ENCODE results near the gene INPP5E.

The INPP5E gene

DNA sequence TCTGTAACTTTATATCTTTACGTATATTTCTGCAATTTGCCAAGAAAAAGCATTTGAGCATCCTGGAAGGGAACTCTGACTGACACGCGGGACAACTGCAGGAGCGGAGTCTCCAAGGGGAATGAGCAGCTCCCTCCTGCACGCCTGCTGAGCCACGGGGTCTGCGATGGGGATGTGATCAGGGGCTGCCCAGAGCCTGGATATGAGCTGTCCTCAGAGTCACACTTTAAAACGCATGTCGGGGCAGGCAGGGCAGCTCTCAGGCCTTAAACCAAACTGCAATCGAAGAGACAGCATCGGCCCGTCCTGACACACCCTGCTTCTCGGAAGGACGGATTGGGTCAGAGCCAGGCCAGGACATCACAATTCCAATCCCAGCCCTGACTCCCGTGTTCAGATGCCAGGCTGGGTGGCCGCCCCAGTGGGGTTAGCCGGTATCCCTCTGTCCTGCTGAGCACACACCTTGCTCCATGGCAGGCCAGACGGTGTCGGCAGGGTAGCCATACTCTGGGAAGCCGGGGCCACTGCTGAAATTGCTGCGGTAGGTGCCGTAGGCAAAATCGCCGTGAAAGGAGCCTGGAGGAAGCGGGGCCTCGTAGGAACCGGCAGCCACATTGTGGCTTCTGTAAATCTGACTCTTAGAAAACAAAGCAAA is 26.0 kb upstream of the INPP5E start:
- no peak for DNase-seq
- Histone ChIP-seq H3K27ac (no peak overlapping the region), H3K36me3 (peaks cover 93 to 99% (median 99%) of the 10 kb centered on the region in 3 donors), H3K9me3 (no peaks in the 10 kb centered on the region), H3K27me3 (no peaks in the 10 kb centered on the region), H3K4me1 (peaks cover 0 to 9% (median 0%) of the 10 kb centered on the region in 4 donors), H3K4me3 (no peak overlapping the region)
- intact Hi-C loops (cut with DNase I; ENCODE audit: low total_unique reads) = no loop called here
- TF ChIP-seq, protein P1, sequence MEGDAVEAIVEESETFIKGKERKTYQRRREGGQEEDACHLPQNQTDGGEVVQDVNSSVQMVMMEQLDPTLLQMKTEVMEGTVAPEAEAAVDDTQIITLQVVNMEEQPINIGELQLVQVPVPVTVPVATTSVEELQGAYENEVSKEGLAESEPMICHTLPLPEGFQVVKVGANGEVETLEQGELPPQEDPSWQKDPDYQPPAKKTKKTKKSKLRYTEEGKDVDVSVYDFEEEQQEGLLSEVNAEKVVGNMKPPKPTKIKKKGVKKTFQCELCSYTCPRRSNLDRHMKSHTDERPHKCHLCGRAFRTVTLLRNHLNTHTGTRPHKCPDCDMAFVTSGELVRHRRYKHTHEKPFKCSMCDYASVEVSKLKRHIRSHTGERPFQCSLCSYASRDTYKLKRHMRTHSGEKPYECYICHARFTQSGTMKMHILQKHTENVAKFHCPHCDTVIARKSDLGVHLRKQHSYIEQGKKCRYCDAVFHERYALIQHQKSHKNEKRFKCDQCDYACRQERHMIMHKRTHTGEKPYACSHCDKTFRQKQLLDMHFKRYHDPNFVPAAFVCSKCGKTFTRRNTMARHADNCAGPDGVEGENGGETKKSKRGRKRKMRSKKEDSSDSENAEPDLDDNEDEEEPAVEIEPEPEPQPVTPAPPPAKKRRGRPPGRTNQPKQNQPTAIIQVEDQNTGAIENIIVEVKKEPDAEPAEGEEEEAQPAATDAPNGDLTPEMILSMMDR (IDR thresholded peaks at IDR 0.05) = no peak

DNA sequence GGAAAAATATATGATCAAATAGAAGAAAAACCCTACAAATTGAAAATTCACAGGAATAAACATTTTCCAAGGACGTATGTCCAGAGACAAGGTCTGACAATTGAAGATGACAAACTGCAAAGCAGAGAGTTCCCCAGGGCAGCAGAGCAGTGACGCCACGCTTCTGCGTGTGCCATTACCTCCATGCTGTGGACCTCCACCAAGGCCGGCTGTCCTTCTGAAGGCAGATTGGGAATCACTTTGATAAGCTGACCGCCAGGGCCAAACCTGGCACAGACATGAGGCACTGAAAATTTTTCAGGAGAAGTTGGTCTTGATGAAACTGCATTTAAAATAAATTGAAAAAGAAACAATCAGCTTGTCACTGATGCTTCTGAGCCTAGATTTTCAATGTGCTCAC is 24.6 kb upstream of the INPP5E start:
- peaks cover 93 to 99% (median 97%) of the 10 kb centered on the region in 3 donors for H3K36me3 ChIP-seq
- no peaks in the 10 kb centered on the region for H3K4me1 ChIP-seq
- intact Hi-C loops (cut with DNase I; ENCODE audit: low total_unique reads) = no loop called here
- no peak overlapping the region for H3K27ac ChIP-seq
- H3K9me3 ChIP-seq = no peaks in the 10 kb centered on the region
- no peak for DNase-seq
- no peak overlapping the region for H3K4me3 ChIP-seq
- TF ChIP-seq, protein P1 (IDR thresholded peaks at IDR 0.05) = no peak
- no peaks in the 10 kb centered on the region for H3K27me3 ChIP-seq

DNA sequence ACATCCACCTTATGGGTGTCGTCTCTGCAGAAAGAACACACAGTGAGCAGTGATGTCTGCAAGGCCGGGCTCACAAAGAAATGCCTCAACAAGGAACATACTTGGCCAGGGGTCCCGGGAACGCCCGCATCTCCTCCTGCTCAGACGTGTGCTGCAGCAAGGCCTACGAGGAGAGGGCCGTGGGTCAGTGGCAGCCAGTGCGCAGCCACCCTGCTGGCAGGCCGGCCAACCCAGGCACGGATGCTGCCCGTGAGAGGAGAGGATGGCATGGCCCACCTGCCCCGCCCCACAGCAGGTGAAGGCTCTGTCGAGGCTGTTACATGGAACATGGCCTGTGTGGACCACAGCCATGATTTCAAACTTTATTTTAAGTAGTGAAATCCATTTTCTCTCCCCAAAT is 23.9 kb upstream of the INPP5E start:
- peaks cover 97 to 99% (median 97%) of the 10 kb centered on the region in 3 donors for H3K36me3 ChIP-seq
- no peaks in the 10 kb centered on the region for H3K9me3 ChIP-seq
- TF ChIP-seq, protein P1 (IDR thresholded peaks at IDR 0.05) = no peak
- no peaks in the 10 kb centered on the region for H3K4me1 ChIP-seq
- H3K27ac ChIP-seq = no peak overlapping the region
- H3K27me3 ChIP-seq = no peaks in the 10 kb centered on the region
- H3K4me3 ChIP-seq = no peak overlapping the region
- no peak for DNase-seq
- intact Hi-C loops (cut with DNase I; ENCODE audit: low total_unique reads) = no loop called here

DNA sequence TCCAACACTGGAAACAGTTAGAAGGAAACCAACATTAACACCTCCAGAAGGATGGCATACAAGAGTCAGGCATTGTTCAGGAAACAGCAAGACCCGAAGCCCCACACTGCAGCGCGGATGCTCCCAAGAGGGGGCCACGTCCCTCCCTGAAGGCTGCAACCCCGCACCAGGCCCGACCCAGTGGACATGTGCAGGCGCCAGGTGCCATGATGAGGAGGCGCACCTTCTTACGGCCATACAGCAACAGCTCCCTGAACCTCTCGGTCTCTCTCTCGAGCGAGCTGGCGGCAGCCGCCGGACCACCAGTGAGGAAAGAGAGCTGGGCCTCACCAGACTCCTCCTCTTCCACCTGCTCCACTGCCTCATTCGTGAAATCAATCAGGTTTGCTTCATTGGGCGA is 23.0 kb upstream of the INPP5E start:
- H3K9me3 ChIP-seq = no peaks in the 10 kb centered on the region
- TF ChIP-seq, protein P1 (IDR thresholded peaks at IDR 0.05) = no peak
- H3K4me1 ChIP-seq = no peaks in the 10 kb centered on the region
- intact Hi-C loops (cut with DNase I; ENCODE audit: low total_unique reads) = no loop called here
- no peak overlapping the region for H3K4me3 ChIP-seq
- H3K27ac ChIP-seq = no peak overlapping the region
- DNase-seq = no peak
- H3K36me3 ChIP-seq = peaks cover 97 to 100% (median 98%) of the 10 kb centered on the region in 3 donors
- no peaks in the 10 kb centered on the region for H3K27me3 ChIP-seq

DNA sequence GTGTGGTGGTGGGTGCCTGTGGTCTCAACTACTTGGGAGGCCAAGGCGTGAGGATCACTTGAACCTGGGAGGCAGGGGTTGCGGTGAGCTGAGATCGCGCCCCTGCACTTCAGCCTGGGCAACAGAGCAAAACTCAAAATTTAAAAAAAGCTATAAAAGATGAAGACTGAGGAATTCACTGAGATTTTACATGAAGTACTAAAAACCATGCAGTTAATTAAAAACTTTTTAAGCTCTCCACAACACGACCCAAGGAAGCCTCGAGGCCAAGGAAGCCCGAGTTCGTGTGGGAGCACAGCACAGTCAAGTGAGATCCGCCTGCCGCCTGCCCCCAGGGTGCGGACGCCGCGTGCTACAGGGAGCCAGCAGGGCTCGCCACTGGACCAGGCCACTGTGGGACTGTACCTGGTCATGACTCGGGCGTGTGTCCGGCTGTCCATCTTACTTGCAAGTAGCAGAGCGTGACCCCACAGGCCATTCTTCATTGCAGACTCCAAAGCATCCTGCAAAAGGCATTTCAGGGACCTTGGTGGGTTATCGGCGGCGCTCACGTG is 21.2 kb upstream of the INPP5E start:
- no peak for DNase-seq
- H3K4me3 ChIP-seq = no peak overlapping the region
- no peaks in the 10 kb centered on the region for H3K4me1 ChIP-seq
- intact Hi-C loops (cut with DNase I; ENCODE audit: low total_unique reads) = no loop called here
- no peak overlapping the region for H3K27ac ChIP-seq
- H3K36me3 ChIP-seq = peaks cover 97 to 100% (median 98%) of the 10 kb centered on the region in 3 donors
- TF ChIP-seq, protein P1 (IDR thresholded peaks at IDR 0.05) = no peak
- no peaks in the 10 kb centered on the region for H3K9me3 ChIP-seq
- H3K27me3 ChIP-seq = no peaks in the 10 kb centered on the region
